ENCODE results near the gene CSN1S1.

The CSN1S1 gene

GRCh38 chr4:69986663-69987062 is 55.8 kb downstream of the CSN1S1 start:
- Histone ChIP-seq H3K9me3 (ENCODE audit: control insufficient read depth, low read length) (no peaks in the 10 kb centered on the region), H3K4me3 (ENCODE audit: insufficient read depth, low read depth, low read length) (no peak overlapping the region), H3K36me3 (ENCODE audit: control insufficient read depth, insufficient read depth, low read length) (no peaks in the 10 kb centered on the region), H3K27ac (ENCODE audit: insufficient read depth, low read depth, low read length, poor library complexity, severe bottlenecking) (no peak overlapping the region), H3K27me3 (ENCODE audit: control insufficient read depth, insufficient read depth, low read length, poor library complexity, severe bottlenecking) (no peaks in the 10 kb centered on the region), H3K4me1 (ENCODE audit: control insufficient read depth, insufficient read depth, low read length) (no peaks in the 10 kb centered on the region)
- WGBS, 2 experiments: no CpG with 5 or more reads among the region's 1 CpG

- no peaks in the 10 kb centered on the region for H3K36me3 ChIP-seq (ENCODE audit: control insufficient read depth, insufficient read depth, low read length)
- H3K27ac ChIP-seq (ENCODE audit: insufficient read depth, low read depth, low read length, poor library complexity, severe bottlenecking): no peak overlapping the region
- H3K4me3 ChIP-seq (ENCODE audit: insufficient read depth, low read depth, low read length): no peak overlapping the region
- no peaks in the 10 kb centered on the region for H3K9me3 ChIP-seq (ENCODE audit: control insufficient read depth, low read length)
- WGBS, 2 experiments: 85 to 94% methylated on average over 4 of the region's 4 CpGs
- no peaks in the 10 kb centered on the region for H3K4me1 ChIP-seq (ENCODE audit: control insufficient read depth, insufficient read depth, low read length)
- H3K27me3 ChIP-seq (ENCODE audit: control insufficient read depth, insufficient read depth, low read length, poor library complexity, severe bottlenecking): no peaks in the 10 kb centered on the region
Observed at GRCh38 chr4:69991016-69991415, 60.1 kb downstream of the CSN1S1 start.

- H3K4me3 ChIP-seq (ENCODE audit: insufficient read depth, low read depth, low read length): no peak overlapping the region
- no peaks in the 10 kb centered on the region for H3K36me3 ChIP-seq (ENCODE audit: control insufficient read depth, insufficient read depth, low read length)
- H3K27me3 ChIP-seq (ENCODE audit: control insufficient read depth, insufficient read depth, low read length, poor library complexity, severe bottlenecking): no peaks in the 10 kb centered on the region
- no peak overlapping the region for H3K27ac ChIP-seq (ENCODE audit: insufficient read depth, low read depth, low read length, poor library complexity, severe bottlenecking)
- WGBS, 2 experiments: 89 to 93% methylated on average over 4 of the region's 5 CpGs
- no peaks in the 10 kb centered on the region for H3K4me1 ChIP-seq (ENCODE audit: control insufficient read depth, insufficient read depth, low read length)
- H3K9me3 ChIP-seq (ENCODE audit: control insufficient read depth, low read length): no peaks in the 10 kb centered on the region
Observed at GRCh38 chr4:69994782-69995181, 63.9 kb downstream of the CSN1S1 start.

- 90 to 100% methylated on average over 2 to 3 of the region's 3 CpGs for WGBS, 2 experiments
- Histone ChIP-seq H3K9me3 (ENCODE audit: control insufficient read depth, low read length) (no peaks in the 10 kb centered on the region), H3K27me3 (ENCODE audit: control insufficient read depth, insufficient read depth, low read length, poor library complexity, severe bottlenecking) (no peaks in the 10 kb centered on the region), H3K36me3 (ENCODE audit: control insufficient read depth, insufficient read depth, low read length) (no peaks in the 10 kb centered on the region), H3K27ac (ENCODE audit: insufficient read depth, low read depth, low read length, poor library complexity, severe bottlenecking) (no peak within 1 kb of the TSS), H3K4me3 (ENCODE audit: insufficient read depth, low read depth, low read length) (no peak within 1 kb of the TSS), H3K4me1 (ENCODE audit: control insufficient read depth, insufficient read depth, low read length) (no peaks in the 10 kb centered on the region)
Observed at GRCh38 chr4:69995526-69996016, 64.7 kb downstream of the CSN1S1 start, which contains the start of gene STATH. Gene STATH (plus strand): TSS chr4:69995966. CDS start chr4:69998438, 2,472 bp downstream.
